ENCODE data around the gene PDCD2L.

- no peak for TF ChIP-seq CTCF (IDR thresholded peaks at IDR 0.05 in 8 of 11, conservative IDR thresholded peaks at IDR 0.05 in 3 of 11)
- TF ChIP-seq POLR2A (IDR thresholded peaks at IDR 0.05) = no peak
- TF ChIP-seq POLR2AphosphoS5 (IDR thresholded peaks at IDR 0.05) = no peak
These were observed 71.1 kb downstream of the PDCD2L start for GRCh38 chr19:34475026-34475974.

All from spleen (tissue), 7 donors.